Endodermal cell (in vitro differentiated cells): ENCODE data around the gene HNRNPA1. TPM values are rescaled to one million over a fixed set of nuclear protein-coding genes. Genes with fewer than 3 reads are reported as not detected.
"Not testable (repeated sequence)": the region's sequence is repeated elsewhere in the genome, so short reads cannot be mapped to it uniquely, and the experiment has no call there.

ENCODE experiments used
- DNase-seq: peaks from one replicate; pipeline ENCODE4 v3.0.0-alpha.2; 2017
- H3K27ac ChIP-seq: 2 replicates; pipeline ENCODE4 v1.5.1; 2013; ENCODE audit warnings: mild to moderate bottlenecking, low read depth, low read length, moderate library complexity
- H3K27me3 ChIP-seq: 2 replicates; pipeline ENCODE4 v1.6.1; 2013; ENCODE audit warnings: mild to moderate bottlenecking, low read length, moderate library complexity; ENCODE audit not compliant: insufficient read depth, control insufficient read depth, poor library complexity, severe bottlenecking
- H3K36me3 ChIP-seq: 2 replicates; pipeline ENCODE4 v1.7.0; 2013; ENCODE audit warnings: mild to moderate bottlenecking, low read length, moderate library complexity; ENCODE audit not compliant: control insufficient read depth, insufficient read depth
- H3K4me1 ChIP-seq: one replicate; pipeline ENCODE4 v1.7.0; 2013; ENCODE audit warnings: low read length; ENCODE audit not compliant: control insufficient read depth, insufficient read depth
- H3K4me3 ChIP-seq: 2 replicates; pipeline ENCODE4 v1.5.1; 2013; ENCODE audit warnings: mild to moderate bottlenecking, low read length, moderate library complexity
- H3K9ac ChIP-seq: 2 replicates; pipeline ENCODE4 v1.6.1; 2013; ENCODE audit warnings: mild to moderate bottlenecking, low read length, moderate library complexity; ENCODE audit not compliant: poor library complexity, severe bottlenecking; ENCODE audit errors: extremely low read depth
- H3K9me3 ChIP-seq: 2 replicates; pipeline ENCODE4 v1.6.1; 2013; ENCODE audit warnings: mild to moderate bottlenecking, low read length, moderate library complexity; ENCODE audit not compliant: control insufficient read depth
- H3K27ac Mint-ChIP-seq: 2 replicates; pipeline ENCODE4 v1.8.0; 2020; ENCODE audit warnings: mixed read lengths
- H3K27me3 Mint-ChIP-seq: 2 replicates; pipeline ENCODE4 v1.8.0; 2021; ENCODE audit warnings: mild to moderate bottlenecking, mixed read lengths; ENCODE audit not compliant: insufficient read depth
- H3K36me3 Mint-ChIP-seq: 2 replicates; pipeline ENCODE4 v1.8.0; 2020; ENCODE audit warnings: low read depth, mixed read lengths
- H3K4me1 Mint-ChIP-seq: 2 replicates; pipeline ENCODE4 v1.8.0; 2020; ENCODE audit warnings: mixed read lengths
- H3K4me3 Mint-ChIP-seq: 2 replicates; pipeline ENCODE4 v1.8.0; 2020; ENCODE audit warnings: mild to moderate bottlenecking, moderate library complexity, mixed read lengths
- H3K9me3 Mint-ChIP-seq: 2 replicates; pipeline ENCODE4 v1.8.0; 2020; ENCODE audit warnings: mild to moderate bottlenecking, mixed read lengths
- CTCF ChIP-seq: fragments of 200-600 bp; sonication (generic); conservative IDR thresholded peaks from 2 replicates; pipeline ENCODE4 v1.5.0; 2021; ENCODE audit warnings: antibody characterized with exemption, mild to moderate bottlenecking
- WGBS, 2 experiments: methylation state at CpG; one replicate each; pipeline versions ENCODE4 v1.1.5 to v1.1.7; 2013; ENCODE audit warnings: missing lambda C conversion rate in 2 of 2, mixed read lengths in 1 of 2; ENCODE audit not compliant: insufficient coverage in 1 of 2, insufficient read length in 1 of 2; 5-methylcytosine and 5-hydroxymethylcytosine counted together
- total RNA-seq, 2 donors: library from RNA; stranded (reverse); fragmentation: NEBNext Ultra II Directional in 1 of 2; extraction: Animal tissue kit (Norgen Biotek cat#: 25700) in 1 of 2; gene quantifications; 2 replicates in 1 of 2; 3 replicates in 1 of 2; pipeline ENCODE4 v1.2.1, GENCODE V29; 2021

The HNRNPA1 gene
- total RNA-seq, 2 donors from 2014 or later: 2,414 to 2,488 TPM

- no peak overlapping the region for H3K27ac ChIP-seq
- peaks cover 9% of the 10 kb centered on the region for H3K27me3 Mint-ChIP-seq
- no peaks in the 10 kb centered on the region for H3K9me3 ChIP-seq
- H3K9ac ChIP-seq: no peak overlapping the region
- H3K4me1 Mint-ChIP-seq: peaks cover 48% of the 10 kb centered on the region
- no peak overlapping the region for H3K4me3 Mint-ChIP-seq
- H3K36me3 Mint-ChIP-seq: no peaks in the 10 kb centered on the region
- no peaks in the 10 kb centered on the region for H3K27me3 ChIP-seq
- H3K4me1 ChIP-seq: peaks cover 19% of the 10 kb centered on the region
- TF ChIP-seq CTCF: no peak
- no peaks in the 10 kb centered on the region for H3K9me3 Mint-ChIP-seq
- H3K27ac Mint-ChIP-seq: no peak overlapping the region
- no peaks in the 10 kb centered on the region for H3K36me3 ChIP-seq
- 55 to 56% methylated on average over 3 to 12 of the region's 12 CpGs for WGBS, 2 experiments
- DNase-seq: peak; percentile 85
- no peak overlapping the region for H3K4me3 ChIP-seq
Measured at GRCh38 chr12:54304187-54304810, 23.8 kb downstream of the HNRNPA1 start.

- H3K36me3 Mint-ChIP-seq: no peaks in the 10 kb centered on the region
- H3K27me3 ChIP-seq: no peaks in the 10 kb centered on the region
- no peak overlapping the region for H3K4me3 Mint-ChIP-seq
- DNase-seq: no peak
- H3K4me1 Mint-ChIP-seq: peaks cover 19% of the 10 kb centered on the region
- H3K9me3 Mint-ChIP-seq: no peaks in the 10 kb centered on the region
- no peak overlapping the region for H3K27ac Mint-ChIP-seq
- no peaks in the 10 kb centered on the region for H3K36me3 ChIP-seq
- H3K9me3 ChIP-seq: no peaks in the 10 kb centered on the region
- 90 to 95% methylated on average over 6 to 8 of the region's 8 CpGs for WGBS, 2 experiments
- no peaks in the 10 kb centered on the region for H3K27me3 Mint-ChIP-seq
- H3K4me3 ChIP-seq: no peak overlapping the region
- no peak for TF ChIP-seq CTCF
- H3K9ac ChIP-seq: no peak overlapping the region
- H3K4me1 ChIP-seq: peaks cover 7% of the 10 kb centered on the region
- no peak overlapping the region for H3K27ac ChIP-seq
Measured at GRCh38 chr12:54306925-54307741, 26.6 kb downstream of the HNRNPA1 start.

- no peak for TF ChIP-seq CTCF
- Mint-ChIP-seq H3K27me3 (no peaks in the 10 kb centered on the region), H3K4me1 (no peaks in the 10 kb centered on the region), H3K27ac (no peak overlapping the region), H3K9me3 (no peaks in the 10 kb centered on the region), H3K36me3 (no peaks in the 10 kb centered on the region), H3K4me3 (no peak overlapping the region)
- WGBS, 2 experiments: 86% methylated on average over 2 of the region's 2 CpGs; no CpG with 5 or more reads in 1 of the 2 experiments
- Histone ChIP-seq H3K27ac (no peak overlapping the region), H3K36me3 (no peaks in the 10 kb centered on the region), H3K4me1 (no peaks in the 10 kb centered on the region), H3K9ac (no peak overlapping the region), H3K9me3 (no peaks in the 10 kb centered on the region), H3K27me3 (no peaks in the 10 kb centered on the region), H3K4me3 (no peak overlapping the region)
- DNase-seq: no peak
Measured at GRCh38 chr12:54311051-54311450, 30.5 kb downstream of the HNRNPA1 start.

GRCh38 chr12:54312309-54312708 lies 31.8 kb downstream of the HNRNPA1 start:
- not testable (repeated sequence) for H3K27me3 Mint-ChIP-seq, H3K9me3 Mint-ChIP-seq, H3K9me3 ChIP-seq, H3K36me3 ChIP-seq, H3K27me3 ChIP-seq, DNase-seq, H3K27ac Mint-ChIP-seq, H3K4me3 Mint-ChIP-seq, H3K4me1 ChIP-seq, H3K9ac ChIP-seq, H3K4me3 ChIP-seq, H3K27ac ChIP-seq, H3K4me1 Mint-ChIP-seq, H3K36me3 Mint-ChIP-seq
- WGBS, 2 experiments: 92 to 97% methylated on average over 6 to 7 of the region's 7 CpGs
